ENCODE results near the gene BCO2.

Gene BCO2

GRCh38 chr11:112143597-112143996, 31.7 kb upstream of the BCO2 start:
- in situ Hi-C loops (cut with HindIII; ENCODE audit: low sequenced_read_pairs): no loop called here
- no peak overlapping the region for H3K4me3 ChIP-seq (ENCODE audit: low read depth, low read length)
- no peak for TF ChIP-seq CTCF (IDR thresholded peaks at IDR 0.05; ENCODE audit: low read depth, low read length, missing control alignments)
- no peak for DNase-seq (ENCODE audit: low read depth)

GRCh38 chr11:112150517-112150916, 24.8 kb upstream of the BCO2 start:
- no peak overlapping the region for H3K4me3 ChIP-seq (ENCODE audit: low read depth, low read length)
- in situ Hi-C loops (cut with HindIII; ENCODE audit: low sequenced_read_pairs): no loop called here
- DNase-seq (ENCODE audit: low read depth): no peak
- TF ChIP-seq CTCF (IDR thresholded peaks at IDR 0.05; ENCODE audit: low read depth, low read length, missing control alignments): no peak

- no peak for DNase-seq (ENCODE audit: low read depth)
- in situ Hi-C loops (cut with HindIII; ENCODE audit: low sequenced_read_pairs): no loop called here
- TF ChIP-seq CTCF (IDR thresholded peaks at IDR 0.05; ENCODE audit: low read depth, low read length, missing control alignments): no peak
- no peak overlapping the region for H3K4me3 ChIP-seq (ENCODE audit: low read depth, low read length)
Measured at GRCh38 chr11:112156153-112156955, 19.0 kb upstream of the BCO2 start.

- in situ Hi-C loops (cut with HindIII; ENCODE audit: low sequenced_read_pairs): no loop called here
- peak; percentile 99 for DNase-seq (ENCODE audit: low read depth)
- H3K4me3 ChIP-seq (ENCODE audit: low read depth, low read length): no peak overlapping the region
- TF ChIP-seq CTCF (IDR thresholded peaks at IDR 0.05; ENCODE audit: low read depth, low read length, missing control alignments): no peak
Measured at GRCh38 chr11:112156956-112157766, 18.2 kb upstream of the BCO2 start.

- no peak for TF ChIP-seq CTCF (IDR thresholded peaks at IDR 0.05; ENCODE audit: low read depth, low read length, missing control alignments)
- no peak overlapping the region for H3K4me3 ChIP-seq (ENCODE audit: low read depth, low read length)
- DNase-seq (ENCODE audit: low read depth): no peak
- in situ Hi-C loops (cut with HindIII; ENCODE audit: low sequenced_read_pairs): no loop called here
Measured at GRCh38 chr11:112159098-112160065, 15.9 kb upstream of the BCO2 start.

Data from astrocyte of the cerebellum (primary cell).